Measurements from ENCODE around the gene PIK3CG.
"Not testable (repeated sequence)": the region's sequence is repeated elsewhere in the genome, so short reads cannot be mapped to it uniquely, and the experiment has no call there.

Gene PIK3CG

GRCh38 chr7:106887421-106887820 is 22.3 kb downstream of the PIK3CG start:
- DNase-seq (ENCODE audit: low read depth in 3 of 3): no peak

- DNase-seq (ENCODE audit: low read depth in 3 of 3): no peak
These were observed 23.1 kb downstream of the PIK3CG start for GRCh38 chr7:106888204-106888603.

- DNase-seq (ENCODE audit: low read depth in 3 of 3): no peak
These were observed 25.9 kb downstream of the PIK3CG start for GRCh38 chr7:106890952-106891351.

- no peak for DNase-seq (ENCODE audit: low read depth in 3 of 3)
These were observed 26.7 kb downstream of the PIK3CG start for GRCh38 chr7:106891548-106892410.

GRCh38 chr7:106893591-106893990 is 28.5 kb downstream of the PIK3CG start:
- no peak for DNase-seq (ENCODE audit: low read depth in 3 of 3)

- DNase-seq (ENCODE audit: low read depth in 3 of 3): peak in 1 of 3 donors; percentile 4
These were observed 30.3 kb downstream of the PIK3CG start for GRCh38 chr7:106895246-106895864.

GRCh38 chr7:106896231-106896630 is 31.1 kb downstream of the PIK3CG start:
- DNase-seq (ENCODE audit: low read depth in 3 of 3): no peak

- DNase-seq (ENCODE audit: low read depth in 3 of 3): not testable (repeated sequence)
These were observed 32.5 kb downstream of the PIK3CG start for GRCh38 chr7:106897553-106897952.

- not testable (repeated sequence) for DNase-seq (ENCODE audit: low read depth in 3 of 3)
These were observed 33.9 kb downstream of the PIK3CG start for GRCh38 chr7:106898967-106899366.

- DNase-seq (ENCODE audit: low read depth in 3 of 3): no peak
These were observed 36.9 kb downstream of the PIK3CG start for GRCh38 chr7:106901828-106902441.

GRCh38 chr7:106905734-106906133 is 40.7 kb downstream of the PIK3CG start:
- no peak for DNase-seq (ENCODE audit: low read depth in 3 of 3)

- no peak for DNase-seq (ENCODE audit: low read depth in 3 of 3)
These were observed 46.9 kb downstream of the PIK3CG start for GRCh38 chr7:106911959-106912358.

GRCh38 chr7:106914018-106914607 is 49.0 kb downstream of the PIK3CG start:
- DNase-seq (ENCODE audit: low read depth in 3 of 3): no peak

GRCh38 chr7:106915407-106915806 is 50.3 kb downstream of the PIK3CG start:
- DNase-seq (ENCODE audit: low read depth in 3 of 3): no peak

- DNase-seq (ENCODE audit: low read depth in 3 of 3): no peak
These were observed 50.8 kb downstream of the PIK3CG start for GRCh38 chr7:106915873-106916272.

- no peak for DNase-seq (ENCODE audit: low read depth in 3 of 3)
These were observed 51.6 kb downstream of the PIK3CG start for GRCh38 chr7:106916679-106917078.

GRCh38 chr7:106918991-106919390 is 53.9 kb downstream of the PIK3CG start:
- DNase-seq (ENCODE audit: low read depth in 3 of 3): no peak

- DNase-seq (ENCODE audit: low read depth in 3 of 3): not testable (repeated sequence)
These were observed 59.4 kb downstream of the PIK3CG start for GRCh38 chr7:106924468-106924867.

- DNase-seq (ENCODE audit: low read depth in 3 of 3): no peak
These were observed 61.8 kb downstream of the PIK3CG start for GRCh38 chr7:106926892-106927291.

GRCh38 chr7:106927536-106927935 is 62.5 kb downstream of the PIK3CG start:
- no peak for DNase-seq (ENCODE audit: low read depth in 3 of 3)

- DNase-seq (ENCODE audit: low read depth in 3 of 3): not testable (repeated sequence)
These were observed 64.5 kb downstream of the PIK3CG start for GRCh38 chr7:106929616-106930015.

- DNase-seq (ENCODE audit: low read depth in 3 of 3): no peak
These were observed 71.2 kb downstream of the PIK3CG start for GRCh38 chr7:106936236-106936635.

Data from stimulated activated CD4-positive, alpha-beta T cell treated with anti-CD3 and anti-CD28 coated beads, TNF-alpha, amount 100 ng/mL, for 48 hours (primary cell).